Glomerular visceral epithelial cell (primary cell): Measurements from ENCODE around the gene PLSCR2.
A peak's percentile ranks its signal among the peaks of the same experiment; 100 is the strongest.
"Not testable (repeated sequence)": the region's sequence is repeated elsewhere in the genome, so short reads cannot be mapped to it uniquely, and the experiment has no call there.

ENCODE experiments used
- DNase-seq: peaks from one replicate; pipeline ENCODE4 v3.0.0-alpha.2; 2016; ENCODE audit errors: extremely low spot score

The PLSCR2 gene, protein sequence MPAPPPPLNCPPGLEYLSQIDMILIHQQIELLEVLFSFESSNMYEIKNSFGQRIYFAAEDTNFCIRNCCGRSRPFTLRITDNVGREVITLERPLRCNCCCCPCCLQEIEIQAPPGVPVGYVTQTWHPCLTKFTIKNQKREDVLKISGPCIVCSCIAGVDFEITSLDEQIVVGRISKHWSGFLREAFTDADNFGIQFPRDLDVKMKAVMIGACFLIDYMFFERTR

DNA sequence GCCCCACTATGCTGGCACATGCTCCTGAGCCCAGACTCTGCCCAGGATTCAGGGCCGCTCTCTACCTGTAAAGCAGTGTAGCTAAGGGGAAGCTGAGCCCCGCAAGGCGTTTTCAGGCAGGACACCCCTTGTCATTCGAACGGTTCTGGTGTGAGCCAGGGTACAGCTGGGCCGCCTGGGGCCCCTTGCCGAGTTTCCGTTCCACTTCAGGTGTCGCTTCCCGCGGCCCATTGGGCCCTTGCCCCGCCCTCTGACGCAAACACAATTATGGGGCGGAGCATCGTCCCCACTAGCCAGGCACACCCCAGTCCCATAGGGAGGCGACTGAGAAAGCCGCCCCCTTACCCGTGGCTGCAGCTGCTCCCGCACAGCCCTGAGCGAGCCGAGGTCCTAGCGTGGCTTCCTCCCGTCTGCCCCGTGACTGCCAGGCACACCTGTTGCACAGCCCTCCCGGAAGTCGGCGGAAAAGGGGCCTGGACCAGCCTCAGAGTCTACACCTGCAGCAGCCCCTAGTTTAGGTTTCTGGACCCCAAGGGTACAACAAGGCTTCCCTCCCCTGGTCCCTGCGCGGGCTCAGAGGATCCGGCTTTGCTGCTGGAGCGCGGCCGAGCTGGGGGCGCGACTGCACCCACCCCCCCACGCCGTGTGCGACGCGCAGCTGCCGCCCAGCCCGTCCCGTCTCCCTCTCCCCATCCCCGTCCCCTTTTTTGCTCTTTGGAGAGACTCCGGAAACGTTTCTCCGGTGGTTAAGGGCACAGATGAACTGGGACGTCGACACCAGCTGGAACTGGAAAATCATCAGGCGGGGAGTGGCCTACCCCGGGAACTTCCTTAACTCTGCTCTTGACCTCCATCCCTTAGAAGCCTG is at the start of gene PLSCR2:
PLSCR2 (minus strand) TSS at position 412 of the 868 bp plus-strand sequence. CDS start 9,657 bp downstream, outside the sequence.
- DNase-seq = no peak

DNA sequence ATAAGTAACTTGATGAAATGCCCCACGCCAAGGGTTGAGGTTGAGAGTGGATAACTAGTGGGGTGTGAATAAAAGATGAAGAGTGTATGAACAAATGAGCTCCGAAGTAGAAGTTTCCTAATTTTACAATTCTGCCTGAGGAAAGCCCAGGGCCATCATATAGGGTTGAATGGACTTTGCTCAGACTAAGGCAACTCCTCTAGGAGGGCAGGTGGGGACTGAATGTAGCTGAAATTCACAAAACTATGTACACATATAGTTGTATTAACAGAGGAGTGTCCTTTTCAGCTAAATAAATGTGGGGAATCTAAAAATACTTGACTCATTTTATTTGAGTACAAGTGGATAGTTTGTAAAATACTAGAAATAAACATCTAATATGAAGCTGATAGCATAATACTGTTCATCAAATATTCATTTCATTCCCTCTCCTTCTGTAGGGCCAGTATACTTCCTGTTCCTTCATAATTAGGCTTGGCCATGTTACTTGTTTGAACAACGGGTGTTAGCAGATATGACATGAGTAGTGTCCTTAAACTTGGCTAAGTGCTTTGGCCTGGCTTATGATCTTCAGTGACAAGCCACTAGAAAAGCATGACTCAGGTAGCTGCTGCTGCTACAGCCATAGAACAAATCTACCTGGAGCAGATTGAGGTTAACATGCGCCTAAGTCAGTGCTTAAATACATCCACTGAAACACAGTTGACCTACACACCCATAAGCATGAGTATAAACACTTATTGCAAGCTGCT is 48.5 kb upstream of the PLSCR2 start:
- no peak for DNase-seq

DNA sequence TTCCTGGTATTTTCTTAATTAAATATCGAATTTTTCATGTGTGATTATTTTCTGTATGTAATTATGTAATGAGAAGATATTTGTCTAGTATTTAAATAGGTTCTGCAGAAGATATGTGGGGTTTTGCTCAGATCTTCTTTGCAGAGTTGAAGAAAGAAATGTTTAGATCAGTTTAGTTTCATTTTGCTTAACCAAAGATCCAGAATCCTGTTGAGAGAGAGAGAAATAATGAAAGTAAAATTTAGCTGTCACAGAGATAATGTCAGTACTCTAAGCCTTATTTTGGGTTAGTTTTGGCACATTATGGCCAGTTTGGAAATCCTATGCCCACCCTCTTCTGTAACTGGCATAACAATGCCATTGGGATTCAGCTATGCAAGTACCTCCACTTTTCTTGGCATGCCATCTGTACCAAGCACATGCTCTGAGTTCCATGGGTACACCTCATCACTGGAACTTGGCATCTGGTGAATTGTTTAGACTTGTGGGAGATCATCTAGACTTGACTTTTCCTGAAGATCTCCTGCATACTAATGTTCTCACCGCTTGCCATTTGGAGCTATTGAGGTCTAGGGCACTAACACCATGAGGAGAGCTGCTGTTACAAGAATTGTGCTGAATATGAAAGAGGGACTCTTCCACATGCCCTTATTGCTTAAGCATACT is 44.2 kb upstream of the PLSCR2 start:
- no peak for DNase-seq

DNA sequence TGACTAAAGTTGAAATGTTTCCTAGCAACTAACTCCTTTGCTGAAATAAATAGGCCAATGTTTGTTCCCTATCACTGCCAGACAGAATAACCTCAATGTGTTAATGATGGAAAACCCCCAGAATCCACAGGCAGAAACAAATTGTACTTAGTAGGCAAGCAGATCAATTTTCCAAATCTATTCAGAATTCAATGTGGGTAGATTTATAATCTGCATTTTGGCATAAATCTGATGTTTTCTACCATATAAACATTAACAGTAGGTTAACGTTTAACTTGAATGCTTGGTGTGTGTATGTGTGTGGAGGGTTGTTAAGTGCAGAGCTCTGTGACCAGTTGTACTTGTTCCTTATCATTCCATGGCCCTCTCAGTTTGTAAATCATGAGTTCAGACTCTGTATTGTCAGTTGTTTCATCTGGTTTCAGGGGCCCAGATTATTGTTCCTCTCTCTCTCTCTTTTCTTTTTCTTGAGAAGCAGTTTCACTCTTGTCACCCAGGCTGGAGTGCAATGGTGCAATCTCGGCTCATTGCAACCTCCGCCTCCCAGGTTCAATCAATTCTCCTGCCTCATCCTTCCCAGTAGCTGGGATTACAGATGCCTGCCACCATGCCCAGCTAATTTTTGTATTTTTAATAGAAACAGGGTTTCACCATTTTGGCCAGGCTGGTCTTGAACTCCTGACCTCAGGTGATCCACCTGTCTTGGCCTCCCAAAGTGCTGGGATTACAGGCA is 42.2 kb upstream of the PLSCR2 start:
- DNase-seq = no peak

DNA sequence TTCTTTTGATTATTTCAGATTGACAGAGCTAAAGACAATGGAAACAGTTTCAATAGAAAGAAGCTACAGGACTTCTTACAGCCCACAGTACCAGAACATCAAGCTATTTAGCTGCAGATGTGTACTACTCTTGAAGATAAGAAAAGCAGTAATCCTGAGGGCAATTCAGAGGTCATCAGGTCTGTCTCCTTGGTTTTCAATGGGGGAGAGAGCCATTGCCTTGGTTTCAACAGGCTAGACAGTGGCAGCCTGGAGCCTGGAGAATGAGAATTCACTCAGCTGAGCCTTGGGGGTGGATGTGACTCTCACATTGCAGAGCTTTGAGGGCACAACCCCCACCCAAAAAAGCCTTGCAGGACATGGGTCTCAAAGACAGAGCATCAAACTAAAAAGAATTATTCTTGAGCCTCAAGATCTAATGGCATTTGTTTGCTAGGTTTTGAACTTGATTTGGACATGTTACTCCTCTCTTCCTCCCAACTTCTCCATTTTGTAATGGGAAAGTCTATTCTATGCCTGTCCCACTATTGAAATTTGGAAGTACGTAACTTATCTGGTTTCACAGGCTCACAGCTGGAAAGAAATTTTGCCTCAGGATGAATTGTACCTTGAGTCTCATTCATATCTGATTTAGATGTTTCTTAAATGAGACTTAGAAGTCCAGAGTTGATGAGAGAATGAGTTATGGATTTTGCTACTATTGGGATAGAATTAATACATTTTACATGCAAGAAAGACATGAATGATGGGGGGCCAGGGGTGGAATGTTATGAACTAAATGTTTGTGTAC is 38.2 kb upstream of the PLSCR2 start:
- no peak for DNase-seq

DNA sequence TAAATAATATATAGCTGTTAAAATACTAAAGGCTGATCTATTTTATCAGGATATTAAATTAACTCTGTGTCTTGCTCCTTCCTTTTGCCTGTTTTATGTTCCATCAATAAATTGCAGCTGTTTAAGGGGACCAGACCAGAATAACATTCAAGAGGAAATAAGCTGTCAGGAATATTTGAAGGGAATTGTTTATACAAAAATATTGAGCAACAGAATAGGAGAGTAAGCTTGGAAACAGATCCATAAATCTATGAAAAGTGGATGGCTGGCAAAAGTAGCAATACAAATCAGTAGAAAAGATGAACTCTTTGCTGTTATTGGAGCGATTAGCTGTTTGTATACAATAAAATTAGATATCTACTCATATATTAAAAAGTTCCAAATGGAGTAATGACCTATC is 36.2 kb upstream of the PLSCR2 start:
- DNase-seq = no peak

DNA sequence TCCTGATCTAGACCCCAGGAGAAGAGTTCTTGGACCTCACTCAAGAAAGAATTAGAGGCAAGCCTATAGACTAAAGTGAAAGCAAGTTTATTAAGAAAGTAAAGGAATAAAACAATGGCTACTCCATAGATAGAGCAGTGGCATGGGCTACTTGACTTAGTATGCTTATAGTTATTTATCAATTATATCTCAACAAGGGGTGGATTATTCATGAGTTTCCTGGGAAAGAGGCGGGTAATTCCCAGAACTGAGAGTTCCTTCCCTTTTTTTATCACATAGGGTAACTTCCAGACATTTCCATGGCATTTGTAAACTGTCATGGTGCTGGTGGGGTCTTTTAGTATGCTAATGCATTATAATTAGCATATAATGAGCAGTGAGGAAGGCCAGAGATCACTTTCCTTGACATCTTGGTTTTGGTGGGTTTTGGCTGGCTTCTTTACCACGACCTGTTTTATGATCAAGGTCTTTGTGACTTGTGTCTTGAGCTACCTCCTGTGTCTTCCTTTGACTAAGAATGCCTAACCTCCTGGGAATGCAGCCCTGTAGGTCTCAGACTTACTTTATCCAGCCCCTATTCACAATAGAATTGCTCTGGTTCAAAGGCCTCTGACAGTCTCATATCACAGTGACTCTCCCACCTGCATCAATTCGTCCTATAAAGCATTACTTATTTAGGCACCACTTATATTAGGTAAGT is 35.3 kb upstream of the PLSCR2 start:
- DNase-seq = no peak

DNA sequence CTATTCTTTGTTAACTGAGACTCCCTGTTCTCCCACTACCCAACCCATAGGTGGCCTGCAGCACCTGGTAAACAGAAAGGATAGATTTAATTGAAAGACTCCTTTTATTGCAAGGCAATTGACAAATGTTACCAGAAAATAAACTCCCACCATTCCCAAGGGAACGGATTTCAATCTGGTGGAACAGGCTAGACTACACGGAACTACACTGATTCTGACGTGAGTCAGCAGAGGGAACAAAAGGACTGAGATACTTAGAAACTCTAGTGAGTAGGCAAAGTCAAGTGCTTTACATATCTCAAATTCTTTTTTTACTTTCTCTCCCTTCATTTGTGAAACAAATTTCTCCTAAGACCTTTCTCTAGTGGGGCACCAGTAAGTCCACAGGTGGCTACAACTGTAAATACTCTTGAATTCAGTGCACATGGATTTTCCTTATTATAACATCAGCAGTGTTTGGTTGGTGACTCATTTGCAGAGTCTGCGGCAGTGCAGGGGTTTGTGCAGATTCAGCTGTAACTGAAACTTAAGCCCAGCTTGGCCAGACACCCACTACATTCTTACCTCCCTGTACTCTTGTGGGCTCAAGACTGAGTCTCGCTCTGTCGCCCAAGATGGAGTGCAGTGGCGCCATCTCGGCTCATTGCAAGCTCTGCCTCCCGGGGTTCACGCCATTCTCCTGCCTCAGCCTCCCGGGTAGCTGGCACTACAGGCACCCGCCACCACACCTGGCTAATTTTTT is 34.3 kb upstream of the PLSCR2 start:
- DNase-seq = peak; percentile 87

DNA sequence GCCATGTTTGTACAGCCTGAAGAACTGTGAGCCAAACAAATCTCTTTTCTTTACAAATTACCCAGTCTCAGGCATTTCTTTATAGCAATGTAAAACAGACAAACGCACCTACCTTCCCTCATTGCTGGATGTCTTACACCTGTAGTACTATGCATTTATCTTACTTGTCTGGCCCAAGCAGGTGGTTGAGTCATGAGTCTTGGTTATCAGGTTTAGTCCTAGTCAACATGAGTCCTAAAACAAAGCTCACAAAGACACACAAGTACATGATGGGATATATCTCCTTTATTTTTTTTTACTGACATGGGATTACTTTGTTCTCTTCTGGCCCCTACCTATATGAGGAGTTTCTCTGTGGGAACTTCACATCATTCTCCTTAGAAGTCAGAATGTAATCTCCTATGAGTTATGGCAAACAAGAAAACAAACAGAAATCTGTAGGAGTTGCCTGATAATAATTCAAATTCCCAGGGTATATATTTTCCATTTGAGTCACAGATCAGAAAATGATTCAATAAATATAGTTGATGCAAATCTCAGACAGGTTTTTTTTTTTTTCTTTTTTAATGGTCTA is 33.6 kb upstream of the PLSCR2 start:
- DNase-seq = no peak

DNA sequence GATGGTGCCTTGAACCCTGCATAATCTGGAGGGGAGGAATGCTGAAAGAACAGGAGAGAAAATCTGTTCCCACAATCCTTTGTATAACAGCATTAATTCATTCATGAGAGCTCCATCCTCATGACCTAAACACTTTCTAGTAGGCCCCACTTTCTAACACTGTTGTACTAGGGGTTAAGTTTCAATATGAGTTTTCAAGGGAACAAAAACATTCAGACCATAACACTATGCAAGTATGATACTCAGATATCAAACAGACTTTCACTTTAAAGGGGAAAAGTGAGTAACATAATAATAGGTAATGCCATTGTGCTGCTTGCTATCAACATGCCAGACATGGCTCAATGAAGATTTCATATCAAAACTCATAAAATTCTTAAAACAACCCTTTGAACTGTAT is 32.4 kb upstream of the PLSCR2 start:
- DNase-seq = no peak

DNA sequence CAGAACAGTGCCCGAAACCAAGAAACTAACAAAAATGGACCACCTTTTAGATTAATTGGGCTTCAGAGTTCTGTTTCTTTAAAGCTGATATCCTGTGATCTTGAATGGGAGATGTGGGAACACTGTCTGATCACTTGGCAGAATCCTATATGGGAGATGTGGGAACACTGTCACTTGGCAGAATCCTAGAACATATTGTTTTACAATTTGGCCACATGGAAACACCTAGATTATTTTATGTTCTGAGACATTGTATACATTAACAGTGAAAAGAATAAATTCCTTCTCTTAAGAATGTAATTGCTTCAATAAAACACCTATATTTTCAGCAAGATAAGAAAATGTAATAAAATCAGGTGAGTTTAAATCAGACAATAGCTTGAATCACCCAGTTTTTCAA is 30.3 kb upstream of the PLSCR2 start:
- DNase-seq = no peak

DNA sequence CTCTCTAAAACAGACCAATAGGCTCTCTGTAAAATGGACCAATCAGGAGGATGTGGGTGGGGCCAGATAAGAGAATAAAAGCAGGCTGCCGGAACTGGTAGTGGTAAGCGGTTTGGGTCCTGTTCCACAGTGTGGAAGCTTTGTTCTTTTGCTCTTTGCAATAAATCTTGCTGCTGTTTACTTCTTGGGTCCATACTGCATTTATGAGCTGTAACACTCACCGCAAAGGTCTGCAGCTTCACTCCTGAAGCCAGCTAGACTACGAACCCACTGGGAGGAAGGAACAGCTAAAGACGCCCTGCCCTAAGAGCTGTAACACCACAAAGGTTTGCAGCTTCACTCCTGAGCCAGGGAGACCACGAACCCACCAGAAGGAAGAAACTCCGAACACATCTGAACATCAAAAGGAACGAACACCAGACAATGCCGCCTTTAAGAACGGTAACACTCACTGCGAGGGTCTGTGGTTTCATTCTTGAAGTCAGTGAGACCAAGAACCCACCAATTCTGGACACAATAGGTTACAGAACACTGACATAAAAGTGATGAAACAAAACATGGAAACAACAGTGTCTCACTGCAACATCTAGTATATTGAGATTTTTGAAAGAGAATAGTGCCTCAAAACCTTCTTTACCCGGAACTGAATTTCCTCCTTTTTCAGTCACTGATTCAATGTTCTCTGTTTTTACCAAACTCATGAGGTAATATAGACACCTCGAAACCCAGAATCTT is 28.8 kb upstream of the PLSCR2 start:
- no peak for DNase-seq

DNA sequence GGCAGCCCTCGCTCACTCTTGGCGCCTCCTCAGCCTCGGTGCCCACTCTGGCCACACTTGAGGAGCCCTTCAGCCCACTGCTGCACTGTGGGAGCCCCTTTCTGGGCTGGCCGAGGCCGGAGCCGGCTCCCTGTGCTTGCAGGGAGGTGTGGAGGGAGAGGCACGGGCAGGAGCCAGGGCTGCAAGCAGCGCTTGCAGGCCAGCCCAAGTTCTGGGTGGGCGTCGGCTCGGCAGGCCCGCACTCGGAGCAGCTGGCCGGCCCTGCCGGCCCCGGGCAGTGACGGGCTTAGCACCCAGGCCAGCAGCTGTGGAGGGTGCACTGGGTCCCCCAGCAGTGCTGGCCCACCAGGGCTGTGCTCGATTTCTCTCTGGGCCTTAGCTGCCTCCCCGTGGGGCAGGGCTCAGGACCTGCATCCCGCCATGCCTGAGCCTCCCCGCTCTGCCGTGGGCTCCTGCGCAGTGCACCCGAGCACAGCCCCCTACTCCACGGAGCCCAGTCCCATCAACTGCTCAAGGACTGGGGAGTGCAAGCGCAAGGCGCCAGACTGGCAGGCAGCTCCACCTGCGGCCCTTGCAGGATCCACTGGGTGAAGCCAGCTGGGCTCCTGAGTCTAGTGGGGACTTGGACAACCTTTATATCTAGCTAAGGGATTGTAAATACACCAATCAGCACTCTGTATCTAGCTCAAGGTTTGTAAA is 27.9 kb upstream of the PLSCR2 start:
- not testable (repeated sequence) for DNase-seq

DNA sequence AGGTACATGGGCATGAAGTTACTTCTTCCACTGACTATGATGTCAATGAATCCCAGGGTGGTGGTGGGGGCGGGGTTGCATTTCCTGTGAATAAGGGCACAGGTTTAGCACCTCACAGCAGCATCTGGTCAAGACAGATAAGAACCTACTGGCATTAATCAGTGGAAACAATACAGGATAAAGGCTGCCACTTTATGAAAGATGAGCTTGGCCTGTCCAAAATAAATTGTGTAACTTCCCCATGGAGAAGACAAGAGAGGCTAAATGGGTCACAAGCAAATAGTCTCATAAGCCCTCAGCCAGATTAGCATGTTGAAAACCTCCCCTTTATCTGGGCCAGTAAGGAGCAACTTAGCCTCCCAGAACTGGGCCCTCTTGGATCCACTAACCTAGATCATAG is 27.4 kb upstream of the PLSCR2 start:
- DNase-seq = no peak

DNA sequence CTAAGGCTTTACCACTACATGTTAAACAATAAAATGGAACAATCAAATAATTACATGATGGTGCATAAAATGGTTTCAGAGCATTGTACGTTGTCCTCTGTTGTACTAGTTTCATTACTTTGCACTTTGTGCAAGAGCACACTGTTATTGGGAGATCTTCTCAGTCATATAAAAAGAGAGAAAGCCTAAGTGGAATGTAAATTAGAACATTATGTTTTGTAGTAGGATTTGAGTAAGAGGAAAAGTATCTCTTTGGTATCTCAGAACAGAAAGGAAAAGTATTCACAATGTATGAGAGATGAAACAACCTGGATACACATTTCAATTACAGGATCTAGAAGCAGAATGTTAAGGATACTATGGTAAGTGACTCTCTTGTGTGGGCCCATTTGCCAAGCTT is 26.9 kb upstream of the PLSCR2 start:
- no peak for DNase-seq

DNA sequence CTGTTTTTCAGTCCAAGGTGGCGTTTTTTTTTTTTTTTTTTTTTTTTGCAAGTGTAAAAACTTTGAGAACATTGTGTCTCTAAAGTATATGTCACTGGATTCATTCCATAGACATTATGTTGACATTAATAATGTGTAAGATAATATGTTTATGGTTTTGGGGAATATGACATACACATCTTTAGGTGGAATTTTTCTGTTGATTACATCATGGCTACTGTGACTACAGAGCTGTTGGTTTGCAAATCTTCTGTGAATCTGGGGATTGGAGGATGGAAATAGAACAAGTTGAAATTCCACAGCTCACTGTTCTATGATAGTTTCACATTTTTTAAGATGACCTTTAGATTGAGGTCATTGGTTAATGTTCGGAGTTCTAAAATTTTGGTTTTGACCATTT is 24.4 kb upstream of the PLSCR2 start:
- DNase-seq = no peak

DNA sequence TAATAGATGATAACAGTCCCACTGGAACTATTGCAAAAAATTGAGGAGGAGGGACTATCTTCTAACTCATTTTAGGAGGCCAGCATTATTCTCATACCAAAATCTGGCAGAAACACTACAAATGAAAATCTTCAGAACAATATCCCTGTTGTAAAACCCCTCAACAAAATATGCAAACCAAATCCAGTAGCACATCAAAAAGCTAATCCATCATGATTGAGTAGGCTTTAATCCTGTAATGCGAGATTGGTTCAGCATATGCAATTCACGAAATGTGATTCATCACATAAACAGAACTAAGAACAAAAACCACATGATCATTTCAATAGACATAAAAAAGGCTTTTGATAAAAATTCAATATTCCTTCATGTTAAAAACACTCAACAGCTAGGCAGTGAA is 23.9 kb upstream of the PLSCR2 start:
- no peak for DNase-seq

DNA sequence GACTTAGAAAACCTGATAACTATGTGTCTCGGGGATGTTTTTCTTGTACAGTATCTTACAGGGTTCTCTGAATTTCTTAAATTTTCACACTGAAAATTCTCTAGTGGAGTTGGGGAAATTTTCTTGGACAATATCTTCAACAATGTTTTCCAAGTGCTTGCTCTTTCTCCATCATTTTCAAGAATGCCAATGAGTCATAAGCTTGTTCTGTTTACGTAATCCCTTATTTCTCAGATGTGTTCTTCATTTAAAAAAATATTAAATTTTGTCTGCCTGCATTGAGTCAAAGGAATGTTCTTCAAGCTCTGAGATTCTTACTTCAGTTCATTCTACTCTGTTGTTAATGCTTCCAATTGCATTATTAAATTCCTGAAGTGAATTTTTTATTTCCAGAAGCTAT is 21.9 kb upstream of the PLSCR2 start:
- no peak for DNase-seq
